ENCODE results near the gene ASNSD1.

- TF ChIP-seq POLR2A (IDR thresholded peaks at IDR 0.05) (no peak), CTCF (IDR thresholded peaks at IDR 0.05) (no peak)
These were observed 14.7 kb upstream of the ASNSD1 start for GRCh38 chr2:189646521-189646920.
